Measurements from ENCODE around the gene DMPK. TPM values are rescaled to one million over a fixed set of nuclear protein-coding genes. Genes with fewer than 3 reads are reported as not detected.

DMPK gene
- total and polyA plus RNA-seq, 9 of the 15 experiments (the other 6 are each of a cell fraction or from before 2014, with no cell fraction given): 0.24 to 31.3 (median 7.3) TPM

- TF ChIP-seq ZNF699 (CRISPR knock-in tag; IDR thresholded peaks at IDR 0.05; ENCODE audit: insufficient replicate concordance) (no peak), ZNF431 (CRISPR knock-in tag; IDR thresholded peaks at IDR 0.05) (no peak), POLR2B (IDR thresholded peaks at IDR 0.05; ENCODE audit: low read depth, partially characterized antibody) (peak; percentile 90), FOSL1 (tag; conservative IDR thresholded peaks at IDR 0.05) (no peak), HNRNPK (IDR thresholded peaks at IDR 0.05; ENCODE audit: low read depth, low read length, poor library complexity, severe bottlenecking) (no peak), SAFB2 (IDR thresholded peaks at IDR 0.05; ENCODE audit: borderline replicate concordance, low read depth, low read length, severe bottlenecking) (no peak), ZNF133 (CRISPR knock-in tag; IDR thresholded peaks at IDR 0.05) (no peak), MAZ (CRISPR knock-in tag; conservative IDR thresholded peaks at IDR 0.05 in 1 of 2, IDR thresholded peaks at IDR 0.05 in 1 of 2) (peak; percentile 78 to 85), BRD9 (IDR thresholded peaks at IDR 0.05; ENCODE audit: low read depth, partially characterized antibody) (peak; percentile 11), HNRNPH1 (optimal IDR thresholded peaks at IDR 0.05; ENCODE audit: low read depth, low read length) (no peak), CUX1 (CRISPR knock-in tag; IDR thresholded peaks at IDR 0.05) (no peak), ARID2 (IDR thresholded peaks at IDR 0.05) (peak; percentile 65), USF2 (CRISPR knock-in tag; IDR thresholded peaks at IDR 0.05) (no peak), SMARCE1 (IDR thresholded peaks at IDR 0.05) (peak; percentile 61), DLX4 (CRISPR knock-in tag; IDR thresholded peaks at IDR 0.05) (no peak), IRF9 (tag; IDR thresholded peaks at IDR 0.05) (no peak), CBX1 (IDR thresholded peaks at IDR 0.05; ENCODE audit: low read depth) (no peak)
Observed at GRCh38 chr19:45730368-45731288, 51.7 kb downstream of the DMPK start, which contains the start of gene FBXO46 (continued).

All from K562 (cell line).